Fibroblast of lung (primary cell): ENCODE data around the gene TMEM127.

ENCODE experiments used
- EZH2 ChIP-seq: IDR thresholded peaks from 2 replicates; pipeline ENCODE4 v1.5.1; 2012; ENCODE audit warnings: low read length, control low read depth, mild to moderate bottlenecking; ENCODE audit errors: missing control alignments
- TF ChIP-seq, protein P1 (sequence below), 2 donors: IDR thresholded peaks in 1 of 2; conservative IDR thresholded peaks in 1 of 2; 1 replicate in 1 of 2; 2 replicates in 1 of 2; pipeline ENCODE4 v1.5.1; 2011 to 2012; ENCODE audit warnings: low read length in 2 of 2, control low read depth in 1 of 2, inconsistent platforms in 1 of 2, low read depth in 1 of 2, mild to moderate bottlenecking in 1 of 2

DNA sequence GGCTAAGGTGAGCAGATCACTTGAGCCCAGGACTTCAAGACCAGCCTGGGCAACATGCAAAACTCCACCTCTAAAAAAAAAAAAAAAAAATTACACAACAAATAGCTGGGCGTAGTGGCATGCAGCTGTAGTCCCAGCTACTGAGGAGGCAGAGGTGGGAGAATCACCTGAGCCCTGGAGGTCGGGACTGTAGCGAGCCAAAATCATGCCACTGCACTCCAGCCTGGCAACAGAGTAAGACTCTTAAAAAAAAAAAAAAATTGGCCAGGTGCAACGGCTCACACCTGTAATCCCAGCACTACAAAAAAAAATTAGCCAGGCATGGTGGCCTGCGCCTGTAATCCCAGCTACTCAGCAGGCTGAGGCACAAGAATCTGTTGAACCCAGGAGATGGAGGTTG, 64.5 kb downstream of the TMEM127 start:
- TF ChIP-seq, protein P1, sequence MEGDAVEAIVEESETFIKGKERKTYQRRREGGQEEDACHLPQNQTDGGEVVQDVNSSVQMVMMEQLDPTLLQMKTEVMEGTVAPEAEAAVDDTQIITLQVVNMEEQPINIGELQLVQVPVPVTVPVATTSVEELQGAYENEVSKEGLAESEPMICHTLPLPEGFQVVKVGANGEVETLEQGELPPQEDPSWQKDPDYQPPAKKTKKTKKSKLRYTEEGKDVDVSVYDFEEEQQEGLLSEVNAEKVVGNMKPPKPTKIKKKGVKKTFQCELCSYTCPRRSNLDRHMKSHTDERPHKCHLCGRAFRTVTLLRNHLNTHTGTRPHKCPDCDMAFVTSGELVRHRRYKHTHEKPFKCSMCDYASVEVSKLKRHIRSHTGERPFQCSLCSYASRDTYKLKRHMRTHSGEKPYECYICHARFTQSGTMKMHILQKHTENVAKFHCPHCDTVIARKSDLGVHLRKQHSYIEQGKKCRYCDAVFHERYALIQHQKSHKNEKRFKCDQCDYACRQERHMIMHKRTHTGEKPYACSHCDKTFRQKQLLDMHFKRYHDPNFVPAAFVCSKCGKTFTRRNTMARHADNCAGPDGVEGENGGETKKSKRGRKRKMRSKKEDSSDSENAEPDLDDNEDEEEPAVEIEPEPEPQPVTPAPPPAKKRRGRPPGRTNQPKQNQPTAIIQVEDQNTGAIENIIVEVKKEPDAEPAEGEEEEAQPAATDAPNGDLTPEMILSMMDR (conservative IDR thresholded peaks at IDR 0.05 in 1 of 2, IDR thresholded peaks at IDR 0.05 in 1 of 2; ENCODE audit: low read depth in 1 of 2, low read length in 2 of 2): no peak
- no peak for TF ChIP-seq EZH2
